Measurements from ENCODE around the gene RAB11A.

RAB11A gene

GRCh38 chr15:65917936-65918335, 48.6 kb downstream of the RAB11A start:
- Histone ChIP-seq H3K4me3 (replicated peaks; ENCODE audit: insufficient read depth, low read length) (no peak overlapping the region), H3K27ac (replicated peaks) (no peak overlapping the region)
- no peak for DNase-seq (ENCODE audit: low read depth in 1 of 2, low spot score in 1 of 2)

DNA sequence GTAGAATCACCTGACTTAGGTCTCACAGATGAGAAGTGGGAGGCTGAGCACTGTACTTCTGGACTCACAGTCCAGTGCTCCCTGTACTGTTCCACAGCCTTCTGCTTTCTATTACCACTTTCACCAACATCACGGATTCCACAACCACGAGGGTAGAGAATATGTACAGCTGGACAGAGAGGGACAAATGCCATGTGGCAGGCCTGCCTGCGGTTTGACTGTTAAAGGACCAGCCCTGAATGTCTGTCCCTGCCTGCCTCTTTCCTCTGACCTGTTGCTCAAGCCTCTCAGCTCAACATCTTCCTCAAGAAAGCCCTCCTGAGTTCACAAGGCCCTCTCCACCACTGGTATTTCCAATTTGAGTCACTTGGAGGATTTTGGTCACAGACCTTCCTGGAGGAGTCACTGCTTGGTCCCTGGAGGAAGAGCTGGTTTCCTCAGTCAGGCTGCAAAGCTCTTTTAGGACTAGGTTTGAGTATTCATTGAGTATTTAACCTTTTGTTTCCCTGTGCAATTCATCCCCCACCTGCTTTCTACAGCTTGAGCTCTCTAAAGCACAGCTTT, 49.1 kb downstream of the RAB11A start:
- no peak for DNase-seq (ENCODE audit: low read depth in 1 of 2, low spot score in 1 of 2)
- Histone ChIP-seq H3K4me3 (replicated peaks; ENCODE audit: insufficient read depth, low read length) (no peak overlapping the region), H3K27ac (replicated peaks) (no peak overlapping the region), H3K27me3 (ENCODE audit: insufficient read depth, poor library complexity, severe bottlenecking) (no peaks in the 10 kb centered on the region)
- TF ChIP-seq CTCF (IDR thresholded peaks at IDR 0.05; ENCODE audit: insufficient read depth, low read length) (no peak), SPI1 (IDR thresholded peaks at IDR 0.05; ENCODE audit: borderline replicate concordance, low read depth) (no peak), GABPA (IDR thresholded peaks at IDR 0.05; ENCODE audit: low read depth) (no peak), POLR2AphosphoS5 (IDR thresholded peaks at IDR 0.05; ENCODE audit: low read depth) (no peak), REST (IDR thresholded peaks at IDR 0.05; ENCODE audit: insufficient replicate concordance, low read depth) (no peak)

More at GRCh38 chr15:65917936-65918335, 48.6 kb downstream of the RAB11A start:
- H3K27me3 ChIP-seq (ENCODE audit: insufficient read depth, poor library complexity, severe bottlenecking), result no peaks in the 10 kb centered on the region
- TF ChIP-seq GABPA (IDR thresholded peaks at IDR 0.05; ENCODE audit: low read depth), result no peak
- no peak for TF ChIP-seq CTCF (IDR thresholded peaks at IDR 0.05; ENCODE audit: insufficient read depth, low read length)
- TF ChIP-seq REST (IDR thresholded peaks at IDR 0.05; ENCODE audit: insufficient replicate concordance, low read depth), result no peak
- TF ChIP-seq POLR2AphosphoS5 (IDR thresholded peaks at IDR 0.05; ENCODE audit: low read depth), result no peak
- TF ChIP-seq SPI1 (IDR thresholded peaks at IDR 0.05; ENCODE audit: borderline replicate concordance, low read depth), result no peak

- no peak for TF ChIP-seq GABPA (IDR thresholded peaks at IDR 0.05; ENCODE audit: low read depth)
- no peak for TF ChIP-seq POLR2AphosphoS5 (IDR thresholded peaks at IDR 0.05; ENCODE audit: low read depth)
- no peak for TF ChIP-seq CTCF (IDR thresholded peaks at IDR 0.05; ENCODE audit: insufficient read depth, low read length)
- no peak for TF ChIP-seq SPI1 (IDR thresholded peaks at IDR 0.05; ENCODE audit: borderline replicate concordance, low read depth)
- TF ChIP-seq REST (IDR thresholded peaks at IDR 0.05; ENCODE audit: insufficient replicate concordance, low read depth), result no peak
- no peaks in the 10 kb centered on the region for H3K27me3 ChIP-seq (ENCODE audit: insufficient read depth, poor library complexity, severe bottlenecking)
- no peak overlapping the region for H3K4me3 ChIP-seq (replicated peaks; ENCODE audit: insufficient read depth, low read length)
- DNase-seq (ENCODE audit: low read depth in 1 of 2, low spot score in 1 of 2), result no peak
- H3K27ac ChIP-seq (replicated peaks), result no peak overlapping the region
Measured at GRCh38 chr15:65918945-65919344, 49.7 kb downstream of the RAB11A start.

Data from HL-60 (cell line).